ENCODE data around the gene MYH10.

The MYH10 gene

DNA sequence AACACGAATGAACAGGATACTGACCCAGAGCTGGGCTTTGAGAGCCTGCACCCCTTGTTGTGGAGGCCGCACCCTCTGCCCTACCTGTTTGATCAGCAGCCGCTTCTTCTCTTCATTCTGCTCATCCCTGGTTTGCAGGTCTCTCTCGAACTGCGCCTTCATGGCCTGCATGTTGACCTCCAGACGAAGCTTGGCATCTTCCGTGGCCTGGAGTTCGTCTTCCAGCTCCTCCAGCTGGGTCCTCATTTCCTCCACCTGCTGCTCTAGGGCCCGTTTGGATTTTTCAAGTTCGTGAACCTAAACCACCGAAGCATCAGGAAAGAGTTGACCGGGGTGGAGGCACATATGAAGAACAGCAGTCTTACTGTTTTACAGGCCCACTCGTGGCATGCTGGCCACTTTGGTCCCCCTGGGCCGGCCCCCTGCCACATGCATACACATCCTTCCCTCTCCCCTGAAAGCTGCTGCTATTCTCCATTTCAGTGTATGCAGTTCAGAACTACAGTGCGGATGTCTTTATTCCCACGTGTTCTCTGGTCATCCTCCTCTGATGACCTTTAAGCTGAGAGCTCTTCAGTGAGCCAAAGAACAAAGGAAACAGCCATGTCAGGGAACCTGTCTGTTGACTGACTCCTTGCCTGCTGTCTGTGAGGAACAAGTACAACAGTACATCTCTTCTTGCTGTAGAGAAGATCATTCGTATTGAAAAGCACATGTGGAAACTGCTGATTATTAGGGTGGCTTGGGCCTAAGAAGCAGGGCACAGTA, 140.1 kb downstream of the MYH10 start:
- no peak for DNase-seq

GRCh38 chr17:8489841-8490240, 140.7 kb downstream of the MYH10 start:
- no peak for DNase-seq

DNA sequence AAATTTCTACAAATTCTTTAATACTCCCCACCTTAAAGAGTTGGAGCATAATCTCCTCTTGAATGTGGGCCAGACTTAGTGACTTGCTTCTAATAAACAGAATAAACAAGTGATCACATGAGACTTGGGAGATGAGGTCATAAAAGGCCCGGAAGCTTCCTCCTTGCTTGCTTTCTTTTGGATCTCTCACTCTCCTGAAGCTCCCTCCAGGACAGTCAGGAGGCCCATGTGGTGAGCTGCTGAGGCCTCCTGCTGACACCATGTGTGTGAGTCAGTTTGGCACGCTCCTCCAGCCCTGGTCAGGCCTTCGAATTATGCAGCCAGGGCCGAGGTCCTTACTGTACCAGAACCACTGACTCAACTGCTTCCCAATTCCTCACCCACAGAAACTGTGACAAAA, 141.6 kb downstream of the MYH10 start:
- DNase-seq = no peak

DNA sequence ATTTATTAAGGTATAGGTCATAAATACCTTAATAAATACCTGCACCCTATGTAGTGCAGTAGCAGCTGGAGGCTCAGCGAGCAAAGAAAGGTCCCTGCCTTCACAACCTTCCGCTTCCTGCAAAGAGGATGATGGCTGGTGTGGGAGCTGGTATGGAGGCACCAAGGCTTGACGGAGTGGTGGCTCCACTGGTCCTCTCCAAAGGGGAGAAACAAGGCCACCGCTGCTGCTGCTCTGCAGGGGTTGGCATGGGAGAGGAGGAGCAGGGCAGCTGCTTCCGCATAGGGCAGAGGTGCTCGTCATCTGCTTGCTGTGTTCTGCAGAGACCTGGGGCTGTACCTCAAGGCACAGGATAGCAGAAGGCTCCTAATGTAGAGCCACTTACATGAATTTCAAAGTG, 142.0 kb downstream of the MYH10 start:
- no peak for DNase-seq

DNA sequence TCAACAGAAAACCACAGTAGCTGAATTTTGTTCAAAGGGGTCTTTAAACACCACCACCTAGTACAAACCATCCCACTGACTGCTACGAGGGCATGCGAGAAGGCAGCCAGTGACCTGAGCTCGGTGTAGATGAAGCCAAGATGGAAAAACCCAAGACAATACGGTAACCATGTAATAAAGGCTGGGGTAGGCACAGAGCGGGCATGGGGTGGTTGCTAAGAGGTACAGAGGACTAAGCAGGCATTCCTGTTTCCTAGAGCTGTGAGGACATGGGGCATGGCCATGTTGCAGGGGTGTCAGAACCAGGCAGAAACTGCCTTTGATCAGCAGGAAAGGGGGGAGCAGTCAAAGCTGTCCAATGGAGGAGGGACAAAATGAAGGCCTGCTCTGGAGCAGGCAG, 142.8 kb downstream of the MYH10 start:
- no peak for DNase-seq

GRCh38 chr17:8487130-8487645, 143.3 kb downstream of the MYH10 start:
- no peak for DNase-seq

DNA sequence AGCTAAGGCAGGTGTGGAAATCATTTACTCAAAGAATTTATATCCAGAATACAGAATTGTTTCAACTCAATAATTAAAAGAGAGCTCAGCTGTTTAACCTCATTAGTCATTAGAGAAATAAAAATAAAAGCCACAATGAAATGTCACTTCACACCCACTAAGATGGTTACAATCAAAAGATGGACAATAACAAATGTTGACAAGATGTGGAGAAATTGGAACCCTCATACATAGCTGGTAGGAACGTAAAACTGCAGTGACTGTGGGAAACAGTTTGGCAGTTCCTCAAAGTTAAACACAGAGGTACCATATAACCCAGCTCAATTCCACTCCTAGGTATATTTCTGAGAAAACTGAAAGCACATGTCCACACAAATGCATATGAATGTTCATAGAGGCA, 145.0 kb downstream of the MYH10 start:
- no peak for DNase-seq

GRCh38 chr17:8484465-8484864, 146.1 kb downstream of the MYH10 start:
- no peak for DNase-seq

DNA sequence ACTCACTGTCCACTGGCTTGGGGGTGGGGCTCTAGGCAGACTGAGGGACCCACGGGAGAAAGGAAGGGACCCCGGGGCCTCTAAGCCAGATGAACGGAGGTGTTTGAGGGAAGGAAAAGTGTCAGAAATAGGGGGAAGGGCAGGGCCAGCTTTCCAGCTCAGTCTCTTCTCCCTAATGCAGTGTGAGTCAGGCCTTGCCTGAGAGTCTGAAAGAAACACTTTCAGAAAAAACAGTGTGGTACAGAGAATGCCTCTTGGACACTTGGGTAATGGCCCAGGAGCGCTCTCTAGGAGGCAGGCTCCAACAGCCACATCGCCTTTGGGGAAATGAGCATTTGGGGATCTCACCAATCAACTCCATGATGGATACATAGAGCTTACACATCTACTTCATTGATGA, 148.0 kb downstream of the MYH10 start:
- no peak for DNase-seq

DNA sequence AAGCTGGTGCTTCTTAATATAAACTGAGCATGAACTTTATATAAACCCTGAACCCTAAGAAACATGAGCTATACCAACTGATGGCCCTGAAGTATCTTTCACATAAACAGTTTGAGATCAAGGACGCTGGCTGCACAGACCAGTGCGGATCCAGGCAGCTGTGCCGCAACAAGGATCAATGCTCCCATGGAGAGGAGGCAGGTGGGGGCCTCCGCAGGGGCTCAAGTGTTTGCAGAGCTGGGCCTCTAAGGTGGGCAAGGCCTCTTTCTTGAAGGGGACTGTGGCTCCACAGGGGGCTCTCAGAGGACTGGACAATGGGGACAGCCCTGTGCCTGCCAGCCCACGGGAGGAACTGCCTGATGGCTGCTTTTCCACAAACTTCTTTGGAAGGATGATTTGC, 148.8 kb downstream of the MYH10 start:
- DNase-seq = no peak

DNA sequence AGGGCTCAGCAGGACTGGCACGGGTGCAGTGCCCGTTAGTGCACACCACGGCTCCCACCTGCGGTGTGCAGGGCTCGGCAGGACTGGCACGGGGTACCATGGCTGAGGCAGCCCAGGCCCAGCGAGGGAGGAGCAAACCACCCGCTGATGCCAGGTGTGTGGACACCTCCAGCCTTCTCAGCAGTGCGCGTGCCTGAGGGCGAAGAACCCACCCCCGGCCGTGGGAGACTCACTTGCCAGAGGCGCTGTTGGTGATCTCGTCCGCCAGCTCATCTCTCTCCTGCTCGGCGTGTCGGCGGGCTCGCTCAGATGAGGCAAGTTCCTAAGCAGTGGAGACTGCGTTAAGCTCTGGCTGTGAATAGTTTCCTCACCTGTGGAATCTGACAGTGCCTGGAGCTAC, 149.4 kb downstream of the MYH10 start:
- no peak for DNase-seq

- DNase-seq = no peak
Measured at GRCh38 chr17:8480011-8480976, 150.2 kb downstream of the MYH10 start.

GRCh38 chr17:8479431-8479947, 151.0 kb downstream of the MYH10 start:
- DNase-seq = no peak

GRCh38 chr17:8477715-8478441, 152.6 kb downstream of the MYH10 start:
- DNase-seq = no peak

DNA sequence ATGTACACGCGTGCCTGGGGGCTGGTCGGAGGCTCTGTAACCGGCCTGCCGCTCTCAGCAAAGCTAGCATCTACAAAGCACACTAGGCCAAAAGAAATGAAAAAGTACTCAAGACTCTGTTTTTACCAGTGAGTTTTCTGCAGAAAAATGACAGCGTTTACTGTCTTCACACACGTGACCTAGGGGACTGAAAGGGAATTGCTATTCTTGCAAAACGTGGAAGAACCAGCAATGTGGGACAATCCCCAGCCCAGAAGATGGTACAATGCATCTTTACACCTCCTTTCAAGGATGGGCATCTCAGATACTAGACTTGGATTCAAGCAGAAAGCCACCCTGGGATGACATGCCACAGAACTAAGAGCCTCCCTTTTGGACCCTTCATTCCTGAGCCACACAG, 153.4 kb downstream of the MYH10 start:
- no peak for DNase-seq

GRCh38 chr17:8476741-8477140, 153.8 kb downstream of the MYH10 start:
- no peak for DNase-seq

DNA sequence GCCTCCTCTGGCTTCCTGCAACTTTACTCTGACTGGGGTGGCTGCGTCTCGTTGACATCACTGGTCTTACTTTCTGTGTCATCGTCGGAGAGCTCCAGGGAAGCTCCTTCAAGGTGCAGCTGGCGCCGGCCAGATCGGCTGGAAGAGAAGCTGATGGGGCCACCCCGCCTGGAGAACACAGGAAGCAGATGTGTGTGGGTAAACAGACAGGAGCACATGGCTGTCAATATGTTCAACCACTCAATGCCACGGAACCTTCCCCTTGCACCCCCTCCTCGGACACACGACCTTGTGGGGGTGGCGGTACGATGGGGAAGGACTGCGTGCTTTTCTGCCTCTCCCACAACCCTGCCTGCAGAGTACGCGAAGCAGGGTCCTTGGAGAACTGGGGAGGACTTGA, 154.7 kb downstream of the MYH10 start:
- no peak for DNase-seq

DNA sequence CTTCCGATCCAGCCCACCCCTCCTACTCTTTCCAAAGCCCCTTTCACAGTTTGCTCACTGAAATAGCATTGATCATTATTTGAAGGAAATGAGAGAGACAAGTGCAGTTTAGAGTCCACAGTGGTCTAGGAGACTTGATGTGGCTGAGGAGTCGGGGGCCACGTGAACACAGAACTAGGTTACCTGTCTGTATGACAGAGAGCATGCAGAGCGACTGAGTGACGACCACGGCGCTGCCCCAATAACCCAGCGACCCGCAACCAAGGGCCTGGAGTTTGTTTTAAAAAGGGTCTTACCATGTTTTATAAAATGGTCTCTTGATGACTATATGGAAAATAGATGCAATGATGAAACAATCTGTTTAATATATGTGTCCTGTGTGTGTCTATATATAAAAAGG, 155.3 kb downstream of the MYH10 start:
- DNase-seq = no peak

DNA sequence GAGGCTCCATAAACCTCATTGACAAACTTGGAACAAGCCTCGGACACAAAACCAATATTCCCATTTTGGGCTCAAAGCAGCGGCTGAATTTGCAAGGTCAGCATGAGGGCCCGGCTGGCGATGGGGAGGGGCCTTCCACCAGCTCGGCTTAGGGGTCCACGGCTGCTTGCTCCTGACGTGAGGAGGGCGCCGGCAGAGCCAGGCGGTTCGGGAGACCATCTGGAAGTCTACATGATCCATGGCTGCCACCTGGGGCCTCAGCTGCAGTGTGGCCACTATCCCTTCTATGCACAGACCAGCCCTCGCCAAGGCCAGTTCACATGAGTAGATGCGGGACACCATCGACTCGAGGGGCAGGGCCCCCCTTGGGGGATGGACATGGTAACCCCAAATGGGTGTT, 155.7 kb downstream of the MYH10 start:
- DNase-seq = no peak

DNA sequence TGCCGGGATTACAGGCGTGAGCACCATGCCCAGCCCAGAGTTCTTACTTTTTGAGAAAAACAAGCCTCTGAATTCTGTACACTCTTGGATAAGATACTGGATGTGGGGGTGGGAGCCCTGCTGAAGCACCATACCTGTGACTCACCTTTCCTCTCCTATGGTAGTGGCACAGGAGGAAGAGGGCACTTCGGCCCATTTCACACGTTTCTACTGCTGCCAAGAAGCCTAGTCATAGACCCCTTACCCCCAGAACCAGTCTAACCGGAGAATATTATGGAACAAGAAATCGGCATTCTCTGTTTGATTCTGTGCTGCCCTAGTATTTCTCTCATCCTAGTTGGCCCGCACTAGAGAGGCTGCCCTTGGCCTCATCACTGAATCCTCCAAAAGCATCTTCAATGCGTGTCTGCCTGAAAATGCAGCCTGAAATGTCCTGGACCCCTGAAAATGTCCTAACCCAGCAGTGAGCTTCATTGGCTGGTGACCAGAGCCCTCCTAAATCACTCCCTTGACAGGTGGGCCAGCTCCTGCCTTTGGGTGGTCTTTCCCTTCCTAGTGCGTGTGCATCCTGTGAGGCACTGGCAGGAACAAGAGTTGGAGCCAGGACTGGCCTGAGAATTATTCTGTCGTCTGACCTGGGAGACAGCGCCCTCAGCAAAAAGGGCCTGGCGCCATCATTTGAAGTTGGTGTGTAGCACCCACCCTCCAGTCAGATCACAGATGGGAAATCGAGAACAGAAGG, 156.9 kb downstream of the MYH10 start:
- no peak for DNase-seq

GRCh38 chr17:8472663-8473062, 157.9 kb downstream of the MYH10 start:
- no peak for DNase-seq

DNA sequence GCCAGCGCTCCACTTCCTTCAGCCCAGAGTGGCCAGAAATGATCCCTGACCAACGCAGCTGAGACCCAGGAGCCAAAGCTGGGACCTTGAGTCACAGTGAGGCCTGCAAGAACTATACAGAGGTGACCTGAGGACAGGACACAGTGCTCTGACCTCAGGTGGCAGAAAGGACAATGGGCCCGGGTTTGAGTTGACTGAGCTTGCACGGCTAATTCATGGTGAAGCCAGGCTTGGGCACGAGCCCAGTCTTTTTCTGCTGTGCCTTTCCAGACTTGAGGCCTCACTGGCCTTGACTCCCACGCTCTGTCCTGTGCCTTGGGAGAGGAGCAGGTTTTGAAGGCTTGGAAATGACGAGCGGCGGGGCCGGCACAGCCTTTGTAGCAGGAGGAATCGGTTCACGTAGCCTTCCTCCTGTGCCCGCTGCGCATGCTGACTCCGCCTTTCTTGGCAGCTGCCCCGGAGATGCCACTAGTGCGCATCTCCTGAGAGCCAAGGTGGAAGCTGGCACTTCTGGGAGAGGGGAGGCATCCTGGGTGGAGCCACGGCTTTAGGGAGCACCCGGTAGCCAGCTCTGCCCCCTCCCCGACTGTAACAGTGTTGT, 160.0 kb downstream of the MYH10 start:
- no peak for DNase-seq
